Measurements from ENCODE around the gene AFG1L.
"Not testable (repeated sequence)": the region's sequence is repeated elsewhere in the genome, so short reads cannot be mapped to it uniquely, and the experiment has no call there.

AFG1L gene

GRCh38 chr6:108528878-108529277 is 234.0 kb downstream of the AFG1L start:
- TF ChIP-seq, protein P1, sequence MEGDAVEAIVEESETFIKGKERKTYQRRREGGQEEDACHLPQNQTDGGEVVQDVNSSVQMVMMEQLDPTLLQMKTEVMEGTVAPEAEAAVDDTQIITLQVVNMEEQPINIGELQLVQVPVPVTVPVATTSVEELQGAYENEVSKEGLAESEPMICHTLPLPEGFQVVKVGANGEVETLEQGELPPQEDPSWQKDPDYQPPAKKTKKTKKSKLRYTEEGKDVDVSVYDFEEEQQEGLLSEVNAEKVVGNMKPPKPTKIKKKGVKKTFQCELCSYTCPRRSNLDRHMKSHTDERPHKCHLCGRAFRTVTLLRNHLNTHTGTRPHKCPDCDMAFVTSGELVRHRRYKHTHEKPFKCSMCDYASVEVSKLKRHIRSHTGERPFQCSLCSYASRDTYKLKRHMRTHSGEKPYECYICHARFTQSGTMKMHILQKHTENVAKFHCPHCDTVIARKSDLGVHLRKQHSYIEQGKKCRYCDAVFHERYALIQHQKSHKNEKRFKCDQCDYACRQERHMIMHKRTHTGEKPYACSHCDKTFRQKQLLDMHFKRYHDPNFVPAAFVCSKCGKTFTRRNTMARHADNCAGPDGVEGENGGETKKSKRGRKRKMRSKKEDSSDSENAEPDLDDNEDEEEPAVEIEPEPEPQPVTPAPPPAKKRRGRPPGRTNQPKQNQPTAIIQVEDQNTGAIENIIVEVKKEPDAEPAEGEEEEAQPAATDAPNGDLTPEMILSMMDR (conservative IDR thresholded peaks at IDR 0.05; ENCODE audit: low read depth, low read length): no peak
- H3K4me3 ChIP-seq (ENCODE audit: low read length): no peak overlapping the region
- DNase-seq (ENCODE audit: low read depth): no peak

DNA sequence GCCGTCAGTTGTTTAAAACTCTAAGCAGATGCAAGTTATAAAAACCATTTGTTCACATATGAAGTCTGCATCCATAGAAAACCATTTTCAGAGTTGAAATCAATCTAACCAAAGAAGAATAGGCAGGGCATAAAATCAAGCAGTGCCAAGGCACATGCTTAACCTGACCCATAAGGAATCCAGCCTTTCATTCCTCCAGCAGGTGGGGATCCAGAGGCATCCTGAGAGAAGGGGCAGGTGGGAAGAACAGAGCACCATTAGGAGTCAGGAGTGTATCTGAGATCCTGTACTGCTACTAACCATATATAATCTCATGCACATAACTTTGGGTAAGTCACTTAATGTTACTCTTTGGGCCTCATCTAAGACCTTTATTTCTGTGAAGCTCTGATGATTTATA is 236.5 kb downstream of the AFG1L start:
- H3K4me3 ChIP-seq (ENCODE audit: low read length): no peak overlapping the region
- TF ChIP-seq, protein P1 (conservative IDR thresholded peaks at IDR 0.05; ENCODE audit: low read depth, low read length): peak; percentile 10
- no peak for DNase-seq (ENCODE audit: low read depth)

DNA sequence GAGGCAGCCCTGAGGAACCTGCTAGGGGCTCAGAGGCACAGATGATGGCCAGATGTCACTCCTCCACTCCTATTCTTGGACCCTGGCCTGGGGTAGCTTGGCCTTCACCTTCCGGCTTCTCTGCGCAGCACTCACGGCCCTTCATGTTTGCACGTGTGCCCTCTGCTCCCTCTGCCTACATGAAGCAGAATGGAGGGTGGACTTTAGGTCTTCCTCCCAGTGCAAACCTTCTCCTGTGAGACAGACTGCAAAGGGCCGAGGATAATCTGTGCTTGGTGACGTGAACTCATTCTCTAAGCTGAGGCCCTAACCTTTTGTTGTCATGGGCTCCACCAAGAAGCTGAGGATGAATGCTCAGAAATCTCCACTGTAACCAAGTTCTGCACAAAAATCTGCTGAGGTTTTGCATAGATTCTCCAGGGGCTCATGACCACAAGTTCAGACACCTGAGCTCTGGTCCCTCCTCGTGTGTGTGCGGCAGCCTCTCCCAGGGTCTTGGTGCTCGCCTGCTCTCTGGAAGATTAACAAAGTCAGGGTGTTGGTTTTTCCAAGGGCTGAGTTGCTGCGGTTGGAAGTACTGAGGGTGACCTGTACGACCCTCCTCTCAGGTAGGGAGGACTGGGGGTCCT is 240.4 kb downstream of the AFG1L start:
- TF ChIP-seq, protein P1 (conservative IDR thresholded peaks at IDR 0.05; ENCODE audit: low read depth, low read length): no peak
- no peak overlapping the region for H3K4me3 ChIP-seq (ENCODE audit: low read length)
- no peak for DNase-seq (ENCODE audit: low read depth)

GRCh38 chr6:108535920-108536535 is 241.2 kb downstream of the AFG1L start:
- not testable (repeated sequence) for H3K4me3 ChIP-seq (ENCODE audit: low read length); DNase-seq (ENCODE audit: low read depth)

DNA sequence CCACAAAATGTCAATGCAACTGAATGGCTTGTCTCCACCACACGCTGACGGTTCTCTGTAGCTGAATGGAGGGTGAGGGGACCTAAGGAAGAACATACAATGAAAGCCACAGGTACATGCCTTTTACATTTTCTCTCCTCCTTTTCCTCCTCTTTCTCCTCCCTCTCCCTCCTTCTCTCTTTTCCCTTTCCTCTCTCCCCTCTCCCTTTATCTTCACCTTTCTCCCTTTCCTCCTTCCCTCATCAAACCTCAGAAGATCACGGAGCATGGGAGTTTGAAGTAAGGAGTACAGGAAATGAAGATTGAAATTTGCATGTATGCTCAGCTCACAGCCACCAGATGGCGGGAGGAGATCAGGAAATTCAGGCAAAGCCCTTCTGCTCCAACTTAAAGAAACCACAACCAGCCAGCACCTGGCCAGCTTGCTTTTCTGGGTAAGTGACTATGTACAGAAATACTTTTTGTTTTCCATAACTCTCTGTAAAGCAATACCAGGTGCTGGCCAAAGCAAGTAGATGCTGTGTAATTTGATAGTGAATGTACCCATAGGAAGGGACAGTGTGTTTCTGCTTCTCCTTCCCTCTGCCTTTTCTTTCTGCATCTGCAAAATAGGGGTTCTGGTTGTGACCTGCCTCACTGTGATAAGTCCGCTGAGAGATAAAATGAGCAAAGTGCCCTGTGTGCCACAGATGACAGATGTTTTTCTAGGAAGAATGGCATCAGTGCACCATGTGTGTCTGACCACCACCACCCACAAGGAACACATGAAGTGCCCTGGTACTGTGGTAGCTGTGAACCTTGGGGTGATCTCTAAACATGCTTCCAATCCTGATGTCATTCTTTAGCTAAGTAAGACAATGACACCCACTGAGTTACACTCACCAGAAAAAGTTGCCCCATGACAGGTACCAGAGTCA is 247.2 kb downstream of the AFG1L start:
- DNase-seq (ENCODE audit: low read depth): no peak
- H3K4me3 ChIP-seq (ENCODE audit: low read length): no peak overlapping the region
- TF ChIP-seq, protein P1 (conservative IDR thresholded peaks at IDR 0.05; ENCODE audit: low read depth, low read length): peak; percentile 86

DNA sequence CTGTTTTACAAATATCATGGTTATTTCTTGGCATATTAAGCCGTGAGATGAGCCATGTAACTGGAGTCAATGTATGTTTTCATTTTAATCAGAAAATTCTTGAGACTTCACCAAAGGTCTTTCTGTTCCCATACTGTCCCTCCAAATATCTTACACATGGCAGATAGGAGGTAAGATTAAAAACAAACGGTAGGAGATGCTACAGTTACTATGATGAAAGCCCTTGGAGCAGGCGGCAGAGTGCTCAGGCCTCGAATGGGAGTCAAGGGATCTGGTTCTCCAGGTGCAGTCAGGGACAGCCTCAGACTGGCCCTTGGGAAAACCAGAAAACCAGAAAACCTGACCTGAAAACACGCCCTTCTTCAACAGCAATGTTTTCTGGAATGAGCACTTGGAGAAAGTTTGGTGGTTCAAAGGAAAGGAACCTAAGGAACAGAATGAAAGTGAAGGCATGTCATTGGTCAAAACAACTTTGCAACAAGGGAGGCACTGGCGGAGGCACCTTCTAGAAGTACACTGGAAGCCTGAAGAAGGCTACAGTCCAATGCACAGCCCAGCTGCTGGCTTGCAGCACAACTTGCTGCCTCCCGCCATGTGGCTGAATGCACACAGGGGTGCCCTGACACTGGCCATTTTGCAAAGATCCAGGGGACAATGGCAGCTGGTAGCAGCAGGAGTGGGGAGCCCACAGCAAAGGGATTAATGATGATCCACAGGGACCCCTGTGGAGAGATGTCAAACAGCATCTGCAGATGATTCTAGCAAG is 248.5 kb downstream of the AFG1L start:
- no peak overlapping the region for H3K4me3 ChIP-seq (ENCODE audit: low read length)
- TF ChIP-seq, protein P1 (conservative IDR thresholded peaks at IDR 0.05; ENCODE audit: low read depth, low read length): no peak
- no peak for DNase-seq (ENCODE audit: low read depth)

DNA sequence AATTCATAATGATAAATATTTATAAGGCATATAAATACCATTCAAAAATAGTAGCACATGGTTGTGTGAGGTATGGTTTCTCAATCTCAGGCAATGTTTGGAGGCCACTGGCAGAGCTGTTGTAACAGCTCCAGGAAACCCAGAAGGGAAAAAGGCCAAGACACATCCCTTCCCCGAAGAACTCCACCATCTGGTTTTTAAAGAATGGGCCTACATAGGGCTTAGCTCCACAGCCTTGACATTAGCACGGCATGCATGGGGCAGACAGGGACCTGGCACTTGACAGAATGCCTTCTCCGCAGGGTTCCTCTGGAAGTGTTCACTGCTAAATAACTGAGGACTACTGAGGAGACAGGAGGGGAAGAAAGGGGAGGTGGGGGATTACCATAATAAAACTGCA is 249.8 kb downstream of the AFG1L start:
- no peak for DNase-seq (ENCODE audit: low read depth)
- H3K4me3 ChIP-seq (ENCODE audit: low read length): no peak overlapping the region

More for the DNA sequence above, 249.8 kb downstream of the AFG1L start:
- TF ChIP-seq, protein P1 (conservative IDR thresholded peaks at IDR 0.05; ENCODE audit: low read depth, low read length): no peak
